NT2/D1 (cell line): ENCODE measurements around the gene RASL10B.

Source experiments
- YY1 ChIP-seq: IDR thresholded peaks from 2 replicates; pipeline ENCODE4 v1.6.1; 2011; ENCODE audit not compliant: insufficient read length, insufficient read depth
- ZNF274 ChIP-seq: IDR thresholded peaks from 2 replicates; pipeline ENCODE4 v1.6.1; 2011; ENCODE audit warnings: mild to moderate bottlenecking, low read depth, low read length

- TF ChIP-seq YY1 (no peak), ZNF274 (no peak)
These were observed 7.7 kb upstream of the RASL10B start for GRCh38 chr17:35723735-35724134.
